Measurements from ENCODE around the gene ZFPM1.

DNA sequence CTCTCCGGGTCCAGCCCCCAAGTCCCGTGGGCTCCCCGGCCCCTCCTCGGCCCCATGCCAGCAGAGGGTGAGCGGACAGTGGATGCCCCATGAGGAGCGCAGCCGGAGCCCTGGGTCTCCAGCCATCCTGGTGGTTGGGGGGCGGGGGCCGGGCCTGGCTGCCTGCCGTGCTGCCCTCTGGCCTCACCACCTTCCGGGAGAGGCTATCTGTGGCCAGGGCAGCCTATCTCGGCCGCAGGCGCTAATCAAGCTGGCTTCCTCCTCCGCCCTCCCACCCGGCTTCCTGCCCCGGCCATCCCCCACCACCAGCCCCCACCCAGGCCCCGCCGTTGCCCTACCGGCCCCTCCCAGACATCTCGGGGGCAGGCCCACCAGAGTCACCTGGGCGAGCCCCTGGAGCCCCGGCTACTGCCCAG, 46.8 kb downstream of the ZFPM1 start:
- TF ChIP-seq CTCF (IDR thresholded peaks at IDR 0.05) (no peak), TAF1 (IDR thresholded peaks at IDR 0.05; ENCODE audit: borderline replicate concordance, low read depth, low read length) (no peak), RXRA (IDR thresholded peaks at IDR 0.05; ENCODE audit: borderline replicate concordance, low read depth) (no peak), EZH2phosphoT487 (IDR thresholded peaks at IDR 0.05; ENCODE audit: borderline replicate concordance, low read depth) (no peak), EP300 (IDR thresholded peaks at IDR 0.05; ENCODE audit: borderline replicate concordance in 1 of 2, low read depth in 1 of 2, low read length in 1 of 2) (no peak), RAD21 (IDR thresholded peaks at IDR 0.05; ENCODE audit: low read length) (no peak), POLR2AphosphoS5 (IDR thresholded peaks at IDR 0.05; ENCODE audit: low read depth, low read length) (no peak), TEAD4 (IDR thresholded peaks at IDR 0.05; ENCODE audit: borderline replicate concordance, insufficient read depth) (no peak), CHD2 (IDR thresholded peaks at IDR 0.05; ENCODE audit: low read length, partially characterized antibody) (no peak), YY1 (IDR thresholded peaks at IDR 0.05; ENCODE audit: low read depth) (no peak), SIN3A (IDR thresholded peaks at IDR 0.05; ENCODE audit: borderline replicate concordance, low read depth, low read length) (no peak)
- TF ChIP-seq, protein P1, sequence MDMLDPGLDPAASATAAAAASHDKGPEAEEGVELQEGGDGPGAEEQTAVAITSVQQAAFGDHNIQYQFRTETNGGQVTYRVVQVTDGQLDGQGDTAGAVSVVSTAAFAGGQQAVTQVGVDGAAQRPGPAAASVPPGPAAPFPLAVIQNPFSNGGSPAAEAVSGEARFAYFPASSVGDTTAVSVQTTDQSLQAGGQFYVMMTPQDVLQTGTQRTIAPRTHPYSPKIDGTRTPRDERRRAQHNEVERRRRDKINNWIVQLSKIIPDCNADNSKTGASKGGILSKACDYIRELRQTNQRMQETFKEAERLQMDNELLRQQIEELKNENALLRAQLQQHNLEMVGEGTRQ (IDR thresholded peaks at IDR 0.05; ENCODE audit: borderline replicate concordance, low read depth, low read length) = no peak
- TF ChIP-seq, protein P2, sequence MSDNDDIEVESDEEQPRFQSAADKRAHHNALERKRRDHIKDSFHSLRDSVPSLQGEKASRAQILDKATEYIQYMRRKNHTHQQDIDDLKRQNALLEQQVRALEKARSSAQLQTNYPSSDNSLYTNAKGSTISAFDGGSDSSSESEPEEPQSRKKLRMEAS (IDR thresholded peaks at IDR 0.05; ENCODE audit: low read depth) = no peak
- TF ChIP-seq, protein P3, sequence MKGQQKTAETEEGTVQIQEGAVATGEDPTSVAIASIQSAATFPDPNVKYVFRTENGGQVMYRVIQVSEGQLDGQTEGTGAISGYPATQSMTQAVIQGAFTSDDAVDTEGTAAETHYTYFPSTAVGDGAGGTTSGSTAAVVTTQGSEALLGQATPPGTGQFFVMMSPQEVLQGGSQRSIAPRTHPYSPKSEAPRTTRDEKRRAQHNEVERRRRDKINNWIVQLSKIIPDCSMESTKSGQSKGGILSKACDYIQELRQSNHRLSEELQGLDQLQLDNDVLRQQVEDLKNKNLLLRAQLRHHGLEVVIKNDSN (IDR thresholded peaks at IDR 0.05; ENCODE audit: borderline replicate concordance, low read depth) = no peak

Data from SK-N-SH (cell line).